ENCODE measurements around the gene CDC42. TPM values are rescaled to one million over a fixed set of nuclear protein-coding genes. Genes with fewer than 3 reads are reported as not detected.
A peak's percentile ranks its signal among the peaks of the same experiment; 100 is the strongest.

Gene CDC42
- total RNA-seq, 1 donor, result 432 TPM

DNA sequence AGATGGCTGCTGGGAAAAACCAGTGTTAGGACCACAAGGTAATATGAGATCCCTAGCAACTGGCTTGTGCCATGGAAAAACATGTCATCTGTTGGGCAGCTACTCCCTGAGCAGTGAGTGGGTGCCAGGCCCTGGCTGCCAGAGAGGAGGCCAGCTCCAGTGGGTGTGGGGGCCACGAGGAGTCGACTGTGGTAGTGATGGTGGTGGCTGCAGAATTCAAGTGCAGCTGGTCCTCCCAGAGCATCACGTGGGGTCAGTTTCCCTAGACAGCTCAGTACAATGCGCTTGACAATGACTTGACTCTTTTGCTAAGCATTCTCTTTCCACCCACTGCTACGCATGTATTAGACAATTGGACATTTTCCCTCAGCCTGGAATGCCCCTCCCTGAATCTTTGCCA is 14.5 kb upstream of the CDC42 start:
- TF ChIP-seq CTCF (IDR thresholded peaks at IDR 0.05; ENCODE audit: extremely low read depth, low read depth, low read length), result no peak
- no peaks in the 10 kb centered on the region for H3K27me3 ChIP-seq (ENCODE audit: insufficient read depth, low read length)
- H3K4me3 ChIP-seq (ENCODE audit: insufficient read depth, low read length), result no peak overlapping the region
- H3K9me3 ChIP-seq (ENCODE audit: low read depth, low read length), result no peaks in the 10 kb centered on the region
- no peaks in the 10 kb centered on the region for H3K36me3 ChIP-seq (ENCODE audit: insufficient read depth, low read length)
- H2AFZ ChIP-seq (ENCODE audit: low read length), result no peak overlapping the region
- DNase-seq (ENCODE audit: insufficient read length, low spot score, missing footprints), result no peak
- no peak overlapping the region for H3K4me2 ChIP-seq (ENCODE audit: insufficient read depth, low read length)
- H3K79me2 ChIP-seq (ENCODE audit: insufficient read depth, low read length), result no peaks in the 10 kb centered on the region
- H3K4me1 ChIP-seq (ENCODE audit: insufficient read depth, low read length), result no peaks in the 10 kb centered on the region
- H3K27ac ChIP-seq (ENCODE audit: low read depth, low read length), result no peak overlapping the region
- no peaks in the 10 kb centered on the region for H4K20me1 ChIP-seq (ENCODE audit: insufficient read depth, low read length)

GRCh38 chr1:22039594-22040285 is 12.8 kb upstream of the CDC42 start:
- H3K36me3 ChIP-seq (ENCODE audit: insufficient read depth, low read length), result no peaks in the 10 kb centered on the region
- no peak overlapping the region for H3K4me3 ChIP-seq (ENCODE audit: insufficient read depth, low read length)
- H3K4me2 ChIP-seq (ENCODE audit: insufficient read depth, low read length), result no peak overlapping the region
- no peaks in the 10 kb centered on the region for H3K79me2 ChIP-seq (ENCODE audit: insufficient read depth, low read length)
- H4K20me1 ChIP-seq (ENCODE audit: insufficient read depth, low read length), result no peaks in the 10 kb centered on the region
- no peaks in the 10 kb centered on the region for H3K27me3 ChIP-seq (ENCODE audit: insufficient read depth, low read length)
- H2AFZ ChIP-seq (ENCODE audit: low read length), result peak overlapping the region; percentile 30
- H3K9me3 ChIP-seq (ENCODE audit: low read depth, low read length), result no peaks in the 10 kb centered on the region
- H3K27ac ChIP-seq (ENCODE audit: low read depth, low read length), result no peak overlapping the region
- TF ChIP-seq CTCF (IDR thresholded peaks at IDR 0.05; ENCODE audit: extremely low read depth, low read depth, low read length), result no peak
- peaks cover 7% of the 10 kb centered on the region for H3K4me1 ChIP-seq (ENCODE audit: insufficient read depth, low read length)
- no peak for DNase-seq (ENCODE audit: insufficient read length, low spot score, missing footprints)

DNA sequence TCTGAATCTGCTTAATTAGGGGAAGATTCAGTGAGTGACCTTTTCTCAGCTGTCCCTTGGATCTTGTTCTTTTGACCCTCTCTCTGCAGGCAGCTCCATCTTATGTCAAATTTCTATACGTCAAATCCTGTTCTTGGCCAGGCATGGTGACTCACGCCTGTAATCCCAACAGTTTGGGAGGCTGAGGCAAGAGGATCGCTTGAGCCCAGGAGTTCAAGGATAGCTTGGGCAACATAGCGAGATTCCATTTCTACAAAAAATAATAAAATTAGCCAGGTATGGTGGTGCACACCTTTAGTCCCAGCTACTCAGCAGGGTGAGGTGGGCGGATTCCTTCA is 12.3 kb upstream of the CDC42 start:
- Histone ChIP-seq H3K9me3 (ENCODE audit: low read depth, low read length) (no peaks in the 10 kb centered on the region), H3K36me3 (ENCODE audit: insufficient read depth, low read length) (no peaks in the 10 kb centered on the region), H3K4me3 (ENCODE audit: insufficient read depth, low read length) (no peak overlapping the region), H3K79me2 (ENCODE audit: insufficient read depth, low read length) (no peaks in the 10 kb centered on the region), H4K20me1 (ENCODE audit: insufficient read depth, low read length) (no peaks in the 10 kb centered on the region), H3K27me3 (ENCODE audit: insufficient read depth, low read length) (no peaks in the 10 kb centered on the region), H3K4me2 (ENCODE audit: insufficient read depth, low read length) (no peak overlapping the region), H3K4me1 (ENCODE audit: insufficient read depth, low read length) (peaks cover 12% of the 10 kb centered on the region), H3K27ac (ENCODE audit: low read depth, low read length) (no peak overlapping the region), H2AFZ (ENCODE audit: low read length) (peak overlapping the region; percentile 30)
- DNase-seq (ENCODE audit: insufficient read length, low spot score, missing footprints), result no peak
- TF ChIP-seq CTCF (IDR thresholded peaks at IDR 0.05; ENCODE audit: extremely low read depth, low read depth, low read length), result no peak

DNA sequence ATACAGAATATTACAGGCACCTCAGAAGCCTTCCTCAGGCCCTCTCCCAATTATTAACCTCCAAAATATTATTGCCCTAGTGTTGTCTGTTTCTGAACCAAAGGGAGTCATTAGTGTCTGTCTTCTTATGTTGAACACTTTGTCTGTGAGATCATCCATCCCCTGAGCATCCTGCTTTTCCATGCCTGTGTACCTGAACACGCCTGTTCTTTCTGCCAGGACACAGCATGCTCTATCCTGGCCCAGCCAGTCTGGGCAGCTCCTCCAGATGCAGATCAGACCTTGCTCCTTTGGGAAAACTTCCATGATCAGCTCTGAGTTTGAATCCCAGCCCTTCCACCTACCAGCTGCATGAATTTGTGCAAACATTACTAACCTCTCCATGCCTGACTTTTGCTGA is 11.0 kb upstream of the CDC42 start:
- no peak for DNase-seq (ENCODE audit: insufficient read length, low spot score, missing footprints)
- no peak overlapping the region for H3K27ac ChIP-seq (ENCODE audit: low read depth, low read length)
- H3K4me2 ChIP-seq (ENCODE audit: insufficient read depth, low read length), result no peak overlapping the region
- no peak overlapping the region for H2AFZ ChIP-seq (ENCODE audit: low read length)
- no peaks in the 10 kb centered on the region for H4K20me1 ChIP-seq (ENCODE audit: insufficient read depth, low read length)
- no peaks in the 10 kb centered on the region for H3K27me3 ChIP-seq (ENCODE audit: insufficient read depth, low read length)
- peaks cover 2% of the 10 kb centered on the region for H3K9me3 ChIP-seq (ENCODE audit: low read depth, low read length)
- no peak for TF ChIP-seq CTCF (IDR thresholded peaks at IDR 0.05; ENCODE audit: extremely low read depth, low read depth, low read length)
- H3K79me2 ChIP-seq (ENCODE audit: insufficient read depth, low read length), result no peaks in the 10 kb centered on the region
- H3K4me1 ChIP-seq (ENCODE audit: insufficient read depth, low read length), result peaks cover 15% of the 10 kb centered on the region
- H3K36me3 ChIP-seq (ENCODE audit: insufficient read depth, low read length), result no peaks in the 10 kb centered on the region
- H3K4me3 ChIP-seq (ENCODE audit: insufficient read depth, low read length), result no peak overlapping the region
